Ascending aorta (tissue), 2 donors: Measurements from ENCODE around the gene MYH7. TPM values are rescaled to one million over a fixed set of nuclear protein-coding genes. Genes with fewer than 3 reads are reported as not detected.
"Not testable (repeated sequence)": the region's sequence is repeated elsewhere in the genome, so short reads cannot be mapped to it uniquely, and the experiment has no call there.

ENCODE experiments used
- DNase-seq, 2 donors: peaks; one replicate each; pipeline ENCODE4 v3.0.0-alpha.2; 2019; ENCODE audit warnings: low spot score in 2 of 2
- H3K27ac ChIP-seq, 2 donors: fragments of 200-600 bp; sonication (generic); one replicate each; pipeline ENCODE4 v1.5.1; 2016 to 2017; ENCODE audit warnings: mild to moderate bottlenecking in 1 of 2
- H3K27me3 ChIP-seq: fragments of 200-600 bp; sonication (generic); one replicate; pipeline ENCODE4 v1.5.1; 2017
- H3K36me3 ChIP-seq, 2 donors: fragments of 200-600 bp; sonication (generic); one replicate each; pipeline ENCODE4 v1.5.1; 2016
- H3K4me1 ChIP-seq, 2 donors: fragments of 200-600 bp; sonication (generic); one replicate each; pipeline ENCODE4 v1.5.1; 2016 to 2017; ENCODE audit warnings: mild to moderate bottlenecking in 1 of 2
- H3K4me3 ChIP-seq, 2 donors: fragments of 200-600 bp; sonication (generic); one replicate each; pipeline ENCODE4 v1.5.1; 2016 to 2017; ENCODE audit warnings: mild to moderate bottlenecking in 1 of 2
- H3K9me3 ChIP-seq, 2 donors: fragments of 200-600 bp; sonication (generic); one replicate each; pipeline ENCODE4 v1.5.1; 2016
- CTCF ChIP-seq, 3 experiments: fragments of 200-600 bp in 2 of 3; fragments of 450-650 bp in 1 of 3; sonication (generic) in 2 of 3; IDR thresholded peaks; one replicate each; pipeline ENCODE4 v1.5.1; 2016 to 2019; ENCODE audit warnings: antibody characterized with exemption in 3 of 3, mild to moderate bottlenecking in 1 of 3, moderate library complexity in 1 of 3
- intact Hi-C: fragments of 100-400 bp; cut with DNase I; formaldehyde crosslinking; loops from one replicate; pipeline ENCODE4 v1.15.1; 2023
- total RNA-seq: library from RNA; depleted of rRNA; stranded (reverse); fragments of >200 nt; gene quantifications from one replicate; pipeline ENCODE4 v1.1.0, GENCODE V29; 2016

The MYH7 gene
- total RNA-seq, 1 donor from 2014 or later: not detected

- DNase-seq: no peak
- no peaks in the 10 kb centered on the region for H3K27me3 ChIP-seq
- intact Hi-C loops: no loop called here
- no peak overlapping the region for H3K4me3 ChIP-seq
- H3K9me3 ChIP-seq: no peaks in the 10 kb centered on the region
- H3K27ac ChIP-seq: no peak overlapping the region
- TF ChIP-seq CTCF (IDR thresholded peaks at IDR 0.05): no peak
- H3K36me3 ChIP-seq: no peaks in the 10 kb centered on the region
- H3K4me1 ChIP-seq: no peaks in the 10 kb centered on the region
These were observed 32.9 kb downstream of the MYH7 start for GRCh38 chr14:23402296-23403138.

- no peak for TF ChIP-seq CTCF (IDR thresholded peaks at IDR 0.05)
- no peaks in the 10 kb centered on the region for H3K27me3 ChIP-seq
- intact Hi-C loops: no loop called here
- H3K9me3 ChIP-seq: no peaks in the 10 kb centered on the region
- no peaks in the 10 kb centered on the region for H3K4me1 ChIP-seq
- DNase-seq: no peak
- H3K27ac ChIP-seq: no peak overlapping the region
- H3K36me3 ChIP-seq: no peaks in the 10 kb centered on the region
- no peak overlapping the region for H3K4me3 ChIP-seq
These were observed 34.2 kb downstream of the MYH7 start for GRCh38 chr14:23401291-23401690.

GRCh38 chr14:23400496-23401149, 34.8 kb downstream of the MYH7 start:
- H3K4me3 ChIP-seq, H3K9me3 ChIP-seq, intact Hi-C loops, H3K27ac ChIP-seq, DNase-seq, H3K27me3 ChIP-seq, H3K36me3 ChIP-seq, H3K4me1 ChIP-seq: not testable (repeated sequence)

- Histone ChIP-seq H3K27me3 (no peaks in the 10 kb centered on the region), H3K9me3 (no peaks in the 10 kb centered on the region), H3K4me3 (no peak overlapping the region), H3K4me1 (no peaks in the 10 kb centered on the region), H3K27ac (no peak overlapping the region), H3K36me3 (no peaks in the 10 kb centered on the region)
- intact Hi-C loops: no loop called here
- TF ChIP-seq CTCF (IDR thresholded peaks at IDR 0.05): no peak
- no peak for DNase-seq
These were observed 35.9 kb downstream of the MYH7 start for GRCh38 chr14:23399591-23399990.

- intact Hi-C loops: no loop called here
- H3K4me1 ChIP-seq: no peaks in the 10 kb centered on the region
- no peak overlapping the region for H3K27ac ChIP-seq
- no peak overlapping the region for H3K4me3 ChIP-seq
- H3K9me3 ChIP-seq: no peaks in the 10 kb centered on the region
- H3K36me3 ChIP-seq: no peaks in the 10 kb centered on the region
- no peak for TF ChIP-seq CTCF (IDR thresholded peaks at IDR 0.05)
- DNase-seq: no peak
- no peaks in the 10 kb centered on the region for H3K27me3 ChIP-seq
These were observed 36.3 kb downstream of the MYH7 start for GRCh38 chr14:23399136-23399535.

- TF ChIP-seq CTCF (IDR thresholded peaks at IDR 0.05): no peak
- Histone ChIP-seq H3K27me3 (no peaks in the 10 kb centered on the region), H3K9me3 (no peaks in the 10 kb centered on the region)
These were observed 37.1 kb downstream of the MYH7 start for GRCh38 chr14:23398348-23398747.

More at GRCh38 chr14:23398348-23398747, 37.1 kb downstream of the MYH7 start:
- H3K36me3 ChIP-seq: no peaks in the 10 kb centered on the region
- H3K4me1 ChIP-seq: no peaks in the 10 kb centered on the region
- DNase-seq: no peak
- H3K27ac ChIP-seq: no peak overlapping the region
- intact Hi-C loops: no loop called here
- H3K4me3 ChIP-seq: no peak overlapping the region
